GM18502 (cell line): ENCODE measurements around the gene TUBA4B.
"Not testable (repeated sequence)": the region's sequence is repeated elsewhere in the genome, so short reads cannot be mapped to it uniquely, and the experiment has no call there.

Experiments used
- ATAC-seq: cut with Tn5 transposase; IDR thresholded peaks from one replicate; pipeline ENCODE4 v1.9.1; 2021; ENCODE audit warnings: mild to moderate bottlenecking; ENCODE audit not compliant: unreplicated experiment, poor library complexity

TUBA4B gene

DNA sequence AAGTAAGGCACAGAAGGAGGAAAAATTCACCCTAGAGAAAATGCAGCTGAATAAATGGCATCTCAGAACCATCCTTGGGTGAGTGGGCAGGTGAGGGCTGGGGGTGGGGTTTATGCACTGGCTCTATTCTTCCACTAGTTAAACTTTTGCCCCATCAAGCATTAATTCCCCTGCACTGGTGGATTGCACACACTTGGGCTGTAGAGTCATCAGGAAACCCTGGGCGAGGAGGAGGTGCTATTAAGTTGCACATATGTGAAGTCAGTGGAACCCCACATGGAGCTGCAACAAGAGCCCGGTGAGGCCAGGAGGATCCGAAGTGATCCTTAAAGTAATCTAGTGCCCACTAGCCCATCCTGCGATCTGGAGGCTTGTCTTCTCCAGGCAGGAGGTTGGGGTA, 19.3 kb downstream of the TUBA4B start:
- ATAC-seq = no peak

DNA sequence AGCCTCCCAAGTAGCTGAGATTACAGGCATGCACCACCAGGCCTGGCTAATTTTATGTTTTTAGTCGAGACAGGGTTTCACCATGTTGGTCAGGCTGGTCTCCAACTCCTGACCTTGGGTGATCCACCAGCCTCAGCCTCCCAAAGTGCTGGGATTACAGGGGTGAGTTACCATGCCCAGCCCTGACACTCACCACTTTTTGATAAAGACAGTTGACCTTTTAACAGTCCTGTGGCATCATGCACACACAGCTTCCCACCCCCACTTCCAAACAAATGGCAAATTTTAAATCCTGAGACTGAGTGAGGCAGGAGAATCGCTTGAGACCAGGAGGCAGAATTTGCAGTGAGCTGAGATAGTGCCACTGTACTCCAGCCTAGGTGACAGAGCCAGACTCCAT, 20.0 kb downstream of the TUBA4B start:
- ATAC-seq = no peak

DNA sequence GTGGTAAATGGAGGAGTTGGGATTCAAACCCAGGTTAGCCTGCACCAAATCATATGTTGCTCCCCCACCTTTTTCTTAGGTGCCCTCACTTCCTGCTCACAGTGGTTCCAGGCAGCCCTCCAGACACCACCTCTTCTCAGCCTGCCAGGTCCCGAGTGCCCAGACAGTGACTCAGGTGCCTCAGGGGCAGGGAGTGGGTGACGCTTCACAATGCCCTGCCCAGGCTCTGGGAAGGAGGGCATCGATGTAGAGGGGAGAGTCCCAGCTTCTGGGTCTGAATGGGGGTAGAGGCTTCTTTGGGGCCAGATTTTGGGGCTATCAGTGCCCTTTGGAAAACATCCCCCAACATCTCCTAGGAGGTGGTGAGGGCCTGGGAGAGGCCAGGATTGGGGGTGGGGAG, 20.9 kb downstream of the TUBA4B start:
- no peak for ATAC-seq

DNA sequence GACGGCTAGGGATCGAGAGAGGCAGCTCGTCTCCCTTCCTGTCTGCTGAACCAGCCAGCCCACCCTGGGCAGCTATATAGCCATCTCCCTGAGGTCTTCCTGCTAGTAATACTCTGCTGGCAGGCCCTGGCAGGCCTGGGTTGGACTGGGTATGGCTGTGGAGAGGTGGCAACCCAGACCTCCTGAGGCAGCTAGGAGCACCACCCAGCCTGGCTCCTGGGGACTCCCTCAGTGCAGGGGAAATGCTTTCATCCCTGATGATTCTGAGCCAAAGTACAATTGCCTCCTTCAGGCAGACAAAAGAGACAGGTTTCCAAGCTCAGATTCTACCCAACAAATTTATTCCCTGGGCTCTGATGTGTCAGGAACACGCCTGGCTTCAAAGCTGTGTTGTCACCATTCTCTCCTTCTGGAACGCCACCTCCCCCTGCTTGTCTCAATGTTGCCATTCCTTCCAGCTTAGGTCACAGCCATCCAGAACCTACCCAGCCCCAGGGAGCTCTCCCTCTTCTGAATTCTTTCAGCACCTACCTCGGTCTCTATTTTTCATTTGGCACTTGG, 21.4 kb downstream of the TUBA4B start:
- no peak for ATAC-seq

DNA sequence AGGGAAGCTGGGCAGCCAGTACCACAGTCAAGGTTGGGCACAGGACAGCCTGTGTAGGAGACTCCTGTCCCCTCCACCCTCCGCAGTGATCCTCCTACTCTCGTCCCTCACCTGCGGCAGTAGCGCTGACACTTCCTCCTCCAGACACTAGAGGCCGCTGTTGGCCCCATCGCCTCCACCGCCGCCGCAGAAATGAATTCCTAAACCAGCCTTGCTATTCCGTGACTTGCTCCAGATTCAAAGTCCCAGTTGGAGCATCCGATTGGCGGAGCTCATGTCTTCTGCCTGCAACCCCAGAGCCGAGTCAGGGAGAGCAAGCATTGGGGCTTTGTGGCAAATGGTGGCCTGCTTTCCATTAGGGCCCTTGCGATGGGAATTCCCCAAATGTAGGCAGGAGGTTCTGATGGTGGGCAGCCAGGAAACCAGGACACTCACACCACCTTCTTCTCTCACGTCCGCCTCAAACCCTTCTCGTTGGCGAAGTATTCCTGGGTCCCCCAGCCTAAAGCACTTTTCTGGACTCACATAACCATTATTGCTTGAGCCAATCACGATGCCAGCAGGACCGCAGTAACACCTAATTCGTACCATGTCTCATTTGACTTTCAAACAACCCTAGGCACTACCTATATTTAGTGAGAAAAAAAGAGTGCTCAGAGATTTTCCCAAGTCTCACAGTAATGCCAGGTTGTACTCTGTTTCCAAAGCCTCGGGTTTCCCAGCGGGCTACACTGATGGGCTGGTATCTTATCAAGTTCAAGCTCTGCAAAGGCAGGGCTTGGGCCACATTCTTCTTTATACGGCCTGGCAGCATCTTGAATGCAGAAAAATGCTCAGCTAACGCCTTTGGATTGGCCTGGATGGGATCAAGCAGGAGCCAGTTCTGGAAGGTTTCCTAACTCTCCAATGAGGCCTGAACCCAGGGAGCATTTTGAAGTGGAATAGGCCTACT, 24.9 kb downstream of the TUBA4B start:
- ATAC-seq = no peak

DNA sequence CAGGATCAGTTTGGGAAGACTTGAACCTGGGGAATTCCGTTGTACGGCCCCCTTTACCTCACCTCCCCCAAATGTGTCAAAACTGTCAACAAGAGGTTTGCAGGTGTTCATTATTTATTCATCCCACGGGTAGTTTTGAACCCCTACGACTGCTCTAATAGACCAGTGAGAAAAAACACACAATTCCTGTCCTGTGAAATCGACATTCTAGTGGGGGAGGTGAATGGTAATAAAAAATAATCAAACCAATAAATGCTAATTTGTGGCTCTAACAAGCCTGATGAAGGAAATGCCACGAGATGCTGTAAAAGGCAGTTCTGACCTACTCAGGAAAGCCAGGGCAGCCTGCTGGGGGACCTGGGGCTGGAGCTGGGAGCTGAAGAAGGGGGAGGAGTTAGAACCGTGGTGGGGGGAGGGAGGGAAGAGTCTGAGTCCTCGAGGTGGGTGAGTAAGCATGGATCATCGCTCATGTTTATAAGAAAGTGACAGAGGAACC, 25.7 kb downstream of the TUBA4B start:
- ATAC-seq = no peak

- ATAC-seq = peak; percentile 88
Observed at GRCh38 chr2:219279151-219279915, 26.3 kb downstream of the TUBA4B start, which contains the start of gene DNAJB2. TSS of gene DNAJB2 (plus strand) at chr2:219279366. CDS start at chr2:219279834, 468 bp downstream.

GRCh38 chr2:219279916-219280516, 27.0 kb downstream of the TUBA4B start:
- no peak for ATAC-seq

GRCh38 chr2:219280651-219281050, 27.6 kb downstream of the TUBA4B start:
- no peak for ATAC-seq

GRCh38 chr2:219281588-219281987, 28.5 kb downstream of the TUBA4B start:
- no peak for ATAC-seq

DNA sequence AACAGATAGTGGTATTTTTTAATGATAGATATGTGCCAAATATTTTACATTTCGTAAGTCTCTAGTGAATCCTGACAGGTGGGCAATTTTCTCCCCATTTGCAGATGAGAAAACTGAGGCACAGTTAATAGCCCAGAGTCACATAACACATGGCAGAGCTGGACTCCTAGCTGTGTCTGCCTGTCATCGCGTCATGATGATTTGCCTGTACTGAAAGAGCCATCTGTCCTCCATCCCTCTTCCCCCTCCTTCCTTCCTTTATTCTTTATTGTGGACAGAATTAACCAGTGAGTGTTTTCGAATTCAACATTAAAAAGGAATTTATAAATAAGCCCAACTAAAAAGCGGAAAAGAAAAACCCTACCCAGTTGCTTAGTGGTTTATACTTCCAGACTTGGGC, 29.3 kb downstream of the TUBA4B start:
- no peak for ATAC-seq

DNA sequence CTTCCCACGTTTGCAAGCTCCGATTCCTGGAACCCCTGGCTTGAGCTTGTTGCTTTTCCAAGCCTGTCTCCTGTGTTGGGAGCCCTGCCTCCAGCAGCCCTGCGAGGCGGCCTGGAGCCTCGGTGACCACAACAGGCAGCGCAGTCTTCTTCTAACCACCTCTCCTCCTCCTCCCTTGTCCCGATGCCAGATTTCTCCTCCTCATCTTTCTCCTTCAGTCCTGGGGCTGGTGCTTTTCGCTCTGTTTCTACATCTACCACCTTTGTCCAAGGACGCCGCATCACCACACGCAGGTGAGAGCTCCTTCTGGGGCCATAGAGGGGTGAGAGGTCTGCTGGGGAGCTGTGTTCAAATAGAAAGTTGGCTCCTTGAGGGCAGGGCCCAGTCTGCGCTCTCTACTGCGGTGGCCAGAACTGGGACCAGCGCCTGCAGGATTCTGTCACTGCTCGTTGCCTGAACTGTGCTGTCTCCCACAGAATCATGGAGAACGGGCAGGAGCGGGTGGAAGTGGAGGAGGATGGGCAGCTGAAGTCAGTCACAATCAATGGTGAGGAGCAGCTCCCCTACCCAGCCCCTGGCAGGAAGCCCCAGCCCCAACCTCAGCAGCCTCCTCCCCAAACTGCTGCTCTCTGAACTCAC, 30.0 kb downstream of the TUBA4B start:
- no peak for ATAC-seq

GRCh38 chr2:219284501-219285372, 31.7 kb downstream of the TUBA4B start:
- ATAC-seq = no peak

- ATAC-seq = no peak
Observed at GRCh38 chr2:219285373-219285735, 32.3 kb downstream of the TUBA4B start.

DNA sequence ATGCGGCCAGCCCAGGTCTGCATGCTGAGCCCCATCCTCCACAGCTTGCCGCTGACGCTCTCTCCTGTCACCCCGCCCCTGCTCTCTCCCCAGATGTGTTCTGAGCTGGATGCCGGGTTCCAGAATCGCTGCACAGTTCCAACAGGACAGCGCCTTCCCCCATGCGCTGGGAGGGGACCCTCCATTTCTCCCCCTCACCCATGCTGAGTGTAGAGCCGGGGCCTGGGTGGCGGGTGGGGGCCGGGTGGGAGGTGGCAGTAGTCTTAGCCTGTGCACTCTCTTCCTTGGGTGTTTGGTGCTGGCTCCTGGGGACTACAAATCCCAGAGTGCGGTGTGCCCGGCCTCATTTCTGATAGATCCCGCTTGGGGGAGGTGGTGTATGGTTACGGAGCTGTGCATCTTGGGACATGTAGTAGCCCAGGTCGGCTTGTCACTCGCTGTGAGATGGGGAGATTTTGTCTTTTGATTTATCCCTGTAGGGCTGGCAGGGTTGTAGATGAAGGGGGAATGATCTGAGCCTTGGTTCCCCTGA, 32.9 kb downstream of the TUBA4B start:
- no peak for ATAC-seq

DNA sequence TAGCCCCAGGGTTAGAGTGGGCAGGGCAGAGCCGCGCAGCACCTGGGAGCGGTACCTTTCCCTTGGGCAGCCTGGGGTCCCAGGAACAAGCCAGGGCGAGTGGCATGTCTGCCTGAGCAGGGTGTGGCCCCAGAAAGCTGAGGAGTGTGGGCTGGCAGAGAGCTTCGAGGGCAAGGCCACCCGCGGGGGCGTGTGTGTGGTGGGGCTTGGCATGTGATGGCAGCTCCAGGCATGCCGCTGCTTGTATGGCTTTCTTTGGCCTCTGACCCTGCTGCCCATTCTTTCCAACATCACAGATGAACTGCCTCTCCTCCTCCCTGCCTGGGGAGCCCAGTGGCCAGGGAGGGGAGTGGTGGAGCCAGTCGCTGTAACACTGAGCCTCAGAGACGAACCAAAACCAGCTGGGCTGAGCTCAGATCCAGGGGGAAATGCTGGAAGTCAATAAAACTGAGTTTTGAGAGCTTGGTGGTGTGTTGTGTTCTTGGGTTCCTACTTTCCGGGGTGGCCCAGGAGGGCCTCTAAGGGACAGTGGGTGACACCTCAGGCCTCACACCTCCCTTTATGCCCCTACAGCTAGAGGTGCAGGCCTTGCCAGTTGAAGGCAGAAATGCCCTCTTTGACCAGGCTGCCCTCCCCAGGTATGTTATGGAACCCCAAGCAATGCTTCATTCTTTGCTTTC, 33.5 kb downstream of the TUBA4B start:
- no peak for ATAC-seq

GRCh38 chr2:219287116-219287440, 34.0 kb downstream of the TUBA4B start:
- ATAC-seq = not testable (repeated sequence)

DNA sequence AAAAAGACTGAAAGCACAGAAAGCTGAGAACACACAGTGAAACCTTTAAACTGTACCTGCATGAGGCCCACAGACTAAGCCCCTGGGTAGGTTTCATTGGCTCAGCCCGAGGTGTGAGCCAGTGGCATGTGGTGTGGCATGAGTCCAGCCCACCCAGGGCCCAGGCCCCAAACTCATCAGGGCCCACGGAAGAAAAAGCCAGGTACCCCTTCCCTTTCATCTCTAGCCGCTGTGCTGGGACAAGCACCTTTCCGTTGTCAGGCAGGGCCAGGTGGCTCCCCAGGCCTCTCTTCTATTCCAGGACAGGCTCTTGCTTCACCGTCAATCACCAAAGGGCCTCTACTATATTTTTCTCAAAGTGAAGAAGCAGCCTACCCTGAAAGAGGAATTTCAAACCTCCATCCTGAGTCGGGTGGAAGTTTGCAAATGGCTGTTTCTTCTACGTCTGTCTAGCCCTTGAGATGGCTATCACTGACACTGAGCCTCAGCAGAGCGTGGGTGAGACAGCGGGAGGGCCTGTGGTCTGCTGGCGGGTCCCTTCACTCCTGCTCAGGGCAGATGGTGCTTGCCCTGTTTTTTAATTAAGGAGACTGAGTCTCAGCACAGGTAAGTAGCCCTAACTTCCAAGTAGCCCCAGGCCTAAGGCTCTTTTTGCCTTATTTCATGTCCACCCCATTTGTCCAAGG, 34.7 kb downstream of the TUBA4B start:
- no peak for ATAC-seq
